AML-193 (cell line): ENCODE data around the gene BRD1.

Experiments
- DNase-seq, 2 experiments: peaks; one replicate each; lab custom pipeline; 2025; lab: John Stamatoyannopoulos, UW

Gene BRD1

GRCh38 chr22:49800408-49801238 is 27.1 kb downstream of the BRD1 start:
- DNase-seq: no peak

GRCh38 chr22:49799431-49800075 is 28.1 kb downstream of the BRD1 start:
- no peak for DNase-seq

GRCh38 chr22:49798486-49799151 is 29.1 kb downstream of the BRD1 start:
- no peak for DNase-seq

- DNase-seq: no peak
These were observed 30.0 kb downstream of the BRD1 start for GRCh38 chr22:49797706-49798105.

GRCh38 chr22:49796596-49797270 is 30.9 kb downstream of the BRD1 start:
- DNase-seq: no peak

GRCh38 chr22:49795521-49795920 is 32.2 kb downstream of the BRD1 start:
- no peak for DNase-seq

- no peak for DNase-seq
These were observed 33.8 kb downstream of the BRD1 start for GRCh38 chr22:49793871-49794270.

- DNase-seq: no peak
These were observed 34.4 kb downstream of the BRD1 start for GRCh38 chr22:49793296-49793695.

GRCh38 chr22:49792107-49792506 is 35.6 kb downstream of the BRD1 start:
- no peak for DNase-seq

GRCh38 chr22:49791682-49792081 is 36.0 kb downstream of the BRD1 start:
- no peak for DNase-seq

- no peak for DNase-seq
These were observed 36.8 kb downstream of the BRD1 start for GRCh38 chr22:49790912-49791311.

GRCh38 chr22:49789289-49790141 is 38.2 kb downstream of the BRD1 start:
- peak; percentile 51 to 57 for DNase-seq

GRCh38 chr22:49788504-49788903 is 39.2 kb downstream of the BRD1 start:
- DNase-seq: no peak

- DNase-seq: no peak
These were observed 39.8 kb downstream of the BRD1 start for GRCh38 chr22:49787861-49788260.

GRCh38 chr22:49786976-49787706 is 40.5 kb downstream of the BRD1 start:
- no peak for DNase-seq

GRCh38 chr22:49785841-49786471 is 41.7 kb downstream of the BRD1 start:
- DNase-seq: no peak

GRCh38 chr22:49785046-49785521 is 42.6 kb downstream of the BRD1 start:
- DNase-seq: no peak

GRCh38 chr22:49784630-49784971 is 43.1 kb downstream of the BRD1 start:
- DNase-seq: no peak

GRCh38 chr22:49783926-49784629 is 43.6 kb downstream of the BRD1 start:
- DNase-seq: no peak
